Thoracic aorta (tissue), 2 donors: ENCODE measurements around the gene UTP11. TPM values are rescaled to one million over a fixed set of nuclear protein-coding genes. Genes with fewer than 3 reads are reported as not detected.

Source experiments
- ATAC-seq: fragments of 150-250 bp; one replicate; pipeline ENCODE4 v1.8.0; 2017; ENCODE audit warnings: low read depth; ENCODE audit not compliant: insufficient number of reproducible peaks, low FRiP score
- DNase-seq: peaks from one replicate; pipeline ENCODE4 v3.0.0-alpha.2; 2020; ENCODE audit warnings: low spot score
- H3K27ac ChIP-seq, 2 donors: fragments of 200-600 bp; sonication (generic); 1 replicate in 1 of 2; 2 replicates in 1 of 2; pipeline ENCODE4 v1.5.1; 2016; ENCODE audit warnings: mild to moderate bottlenecking in 2 of 2, moderate library complexity in 2 of 2
- H3K27me3 ChIP-seq: fragments of 200-600 bp; sonication (generic); replicated peaks from 2 replicates; pipeline ENCODE4 v1.6.0; 2016; ENCODE audit warnings: mild to moderate bottlenecking; ENCODE audit not compliant: insufficient read depth
- H3K36me3 ChIP-seq: fragments of 200-600 bp; sonication (generic); one replicate; pipeline ENCODE4 v1.5.1; 2016
- H3K4me1 ChIP-seq, 2 donors: fragments of 200-600 bp; sonication (generic); 1 replicate in 1 of 2; 2 replicates in 1 of 2; pipeline versions ENCODE4 v1.5.1 to v1.6.0; 2016; ENCODE audit warnings: low read depth in 2 of 2, mild to moderate bottlenecking in 1 of 2; ENCODE audit not compliant: control insufficient read depth in 1 of 2
- H3K4me3 ChIP-seq: fragments of 200-600 bp; sonication (generic); 2 replicates; pipeline ENCODE4 v1.5.1; 2016; ENCODE audit warnings: mild to moderate bottlenecking
- H3K9me3 ChIP-seq: fragments of 200-600 bp; sonication (generic); 2 replicates; pipeline ENCODE4 v1.5.1; 2016
- CTCF ChIP-seq: fragments of 200-600 bp; sonication (generic); IDR thresholded peaks from one replicate; pipeline ENCODE4 v1.5.1; 2019; ENCODE audit warnings: antibody characterized with exemption
- total RNA-seq, 2 donors: library from RNA; depleted of rRNA; stranded (reverse); fragments of >200 nt; gene quantifications; one replicate each; pipeline versions ENCODE4 v1.1.0 to v1.2.3, GENCODE V29; 2016

The UTP11 gene
- total RNA-seq, 2 donors from 2014 or later: 14.6 to 76.9 TPM

GRCh38 chr1:38043036-38043747, 30.7 kb downstream of the UTP11 start:
- no peak for DNase-seq
- H3K36me3 ChIP-seq: no peaks in the 10 kb centered on the region
- H3K27ac ChIP-seq: no peak overlapping the region
- no peak for TF ChIP-seq CTCF
- H3K4me3 ChIP-seq: no peak overlapping the region
- no peak for ATAC-seq
- H3K4me1 ChIP-seq: peaks cover 9 to 26% of the 10 kb centered on the region in 2 donors
- H3K27me3 ChIP-seq: peaks cover 33% of the 10 kb centered on the region
- no peaks in the 10 kb centered on the region for H3K9me3 ChIP-seq

- Histone ChIP-seq H3K9me3 (no peaks in the 10 kb centered on the region), H3K27me3 (peaks cover 33% of the 10 kb centered on the region), H3K4me1 (peaks cover 9 to 26% of the 10 kb centered on the region in 2 donors), H3K4me3 (peak overlapping the region; percentile 43), H3K36me3 (no peaks in the 10 kb centered on the region), H3K27ac (peak overlapping the region in 1 of 2 donors; percentile 11)
- no peak for TF ChIP-seq CTCF
- no peak for DNase-seq
- ATAC-seq: no peak
These were observed 32.0 kb downstream of the UTP11 start for GRCh38 chr1:38044221-38045215.

GRCh38 chr1:38045401-38046332, 33.1 kb downstream of the UTP11 start:
- no peak for DNase-seq
- Histone ChIP-seq H3K4me1 (peaks cover 9 to 26% of the 10 kb centered on the region in 2 donors), H3K27ac (no peak overlapping the region), H3K36me3 (no peaks in the 10 kb centered on the region), H3K4me3 (peak overlapping the region; percentile 67), H3K27me3 (peaks cover 33% of the 10 kb centered on the region), H3K9me3 (no peaks in the 10 kb centered on the region)
- no peak for TF ChIP-seq CTCF
- ATAC-seq: no peak

GRCh38 chr1:38046333-38046883, 33.9 kb downstream of the UTP11 start, which contains the start of gene POU3F1:
Gene POU3F1, minus strand, starts transcription at chr1:38046793. Its CDS starts 50 bp downstream, at chr1:38046743.
- peaks cover 31% of the 10 kb centered on the region for H3K27me3 ChIP-seq

More at GRCh38 chr1:38046333-38046883, 33.9 kb downstream of the UTP11 start, which contains the start of gene POU3F1:
- peak within 1 kb of the TSS; percentile 28 to 49 for H3K27ac ChIP-seq
- H3K4me3 ChIP-seq: peak within 1 kb of the TSS; percentile 88
- no peaks in the 10 kb centered on the region for H3K9me3 ChIP-seq
- peaks cover 9 to 26% of the 10 kb centered on the region in 2 donors for H3K4me1 ChIP-seq
- DNase-seq (no peak), ATAC-seq (no peak)
- no peak for TF ChIP-seq CTCF
- no peaks in the 10 kb centered on the region for H3K36me3 ChIP-seq
